NCI-H2227 (cell line): ENCODE measurements around the gene TMEM232.
"Not testable (repeated sequence)": the region's sequence is repeated elsewhere in the genome, so short reads cannot be mapped to it uniquely, and the experiment has no call there.

ENCODE experiments used
- DNase-seq: peaks from one replicate; lab custom pipeline; 2025; ENCODE audit not compliant: unreplicated experiment; lab: John Stamatoyannopoulos, UW

Gene TMEM232

DNA sequence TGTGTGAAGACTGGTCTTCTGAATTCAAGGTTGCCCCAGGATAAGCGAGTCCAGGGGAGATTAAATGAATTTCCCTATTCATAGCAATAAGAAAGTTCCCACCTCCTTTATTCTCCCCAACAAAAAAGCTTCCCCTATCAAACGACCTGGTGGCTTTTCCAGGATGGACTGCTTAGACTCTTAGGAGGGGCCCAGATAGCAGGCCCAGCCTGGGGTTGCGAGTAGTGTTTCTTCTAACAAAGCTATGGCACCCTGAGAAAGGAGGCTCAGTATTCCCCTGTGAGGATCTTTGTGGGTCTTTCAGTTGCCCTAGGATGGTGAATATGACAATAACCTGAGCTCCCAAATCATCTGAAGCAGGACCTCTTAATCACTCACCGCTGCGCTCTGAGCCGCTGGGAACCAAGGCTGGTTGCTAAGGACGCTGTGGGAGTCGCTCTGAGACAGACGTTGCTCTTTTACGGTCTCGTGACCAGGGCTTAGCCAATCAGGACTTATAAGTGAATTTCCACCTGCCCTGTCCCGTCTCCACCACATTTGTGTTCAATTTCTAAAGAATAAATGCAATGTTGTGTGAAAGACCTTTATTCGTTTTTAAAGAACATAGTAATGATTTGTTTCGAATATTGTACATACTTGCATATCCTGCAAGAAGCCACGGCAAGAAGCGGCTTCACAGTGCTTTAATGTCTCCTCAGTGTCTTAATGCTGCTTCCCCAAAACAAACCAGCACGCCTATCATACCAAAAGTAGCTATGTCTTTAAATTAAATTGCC, at the start of gene TMEM232:
TMEM232 (minus strand) TSS at position 423 of the 776 bp plus-strand sequence. CDS start 59,319 bp downstream, outside the sequence.
- DNase-seq = peak; percentile 86

DNA sequence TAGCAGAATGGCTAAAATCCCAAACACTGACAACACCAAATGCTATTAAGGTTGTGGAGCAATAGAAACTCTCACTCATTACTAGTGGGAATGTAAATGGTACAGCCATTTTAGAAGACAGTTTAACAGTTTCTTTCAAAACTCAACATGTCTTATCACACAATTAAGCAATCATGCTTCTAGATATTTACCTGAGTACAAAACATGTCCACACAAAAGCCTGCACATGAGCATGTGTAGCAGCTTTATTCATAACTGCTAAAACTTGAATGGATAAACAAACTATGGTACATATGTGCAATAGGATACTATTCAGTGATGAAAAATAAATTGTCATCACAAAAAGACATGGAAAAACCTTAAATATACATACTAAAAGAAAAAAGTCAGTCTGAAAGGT, 43.8 kb upstream of the TMEM232 start:
- DNase-seq = no peak

DNA sequence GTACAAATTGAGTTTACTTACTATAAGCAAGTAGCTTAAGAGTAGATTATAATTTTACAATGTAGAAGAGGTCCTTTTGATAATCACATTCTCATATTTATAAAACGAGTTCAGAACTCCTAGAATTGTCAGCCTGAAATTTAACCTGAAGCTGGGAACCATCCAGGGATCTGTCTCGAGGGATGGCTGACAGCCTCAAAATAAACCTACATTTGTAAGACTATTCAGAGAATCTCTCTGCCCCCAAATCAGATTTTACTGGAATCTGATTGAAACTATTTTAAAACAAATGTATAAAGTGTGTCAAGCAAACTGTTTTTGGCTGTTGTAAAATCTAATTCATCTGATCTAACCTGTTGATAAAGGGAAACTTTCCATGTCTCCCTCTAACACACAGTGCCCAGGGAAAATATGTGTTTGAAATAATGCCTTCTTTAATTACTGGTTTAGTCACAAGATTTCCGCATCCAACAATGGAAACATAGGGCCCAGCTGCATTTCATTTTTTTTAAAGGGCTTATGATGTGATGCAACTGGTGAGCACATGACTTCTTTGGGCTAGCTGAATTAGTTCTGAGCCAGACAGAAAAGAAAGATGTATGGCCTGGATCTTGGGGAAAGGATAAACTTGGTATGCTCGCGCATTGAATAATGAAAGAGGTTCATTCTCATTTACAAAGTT, 42.7 kb upstream of the TMEM232 start:
- DNase-seq = no peak

DNA sequence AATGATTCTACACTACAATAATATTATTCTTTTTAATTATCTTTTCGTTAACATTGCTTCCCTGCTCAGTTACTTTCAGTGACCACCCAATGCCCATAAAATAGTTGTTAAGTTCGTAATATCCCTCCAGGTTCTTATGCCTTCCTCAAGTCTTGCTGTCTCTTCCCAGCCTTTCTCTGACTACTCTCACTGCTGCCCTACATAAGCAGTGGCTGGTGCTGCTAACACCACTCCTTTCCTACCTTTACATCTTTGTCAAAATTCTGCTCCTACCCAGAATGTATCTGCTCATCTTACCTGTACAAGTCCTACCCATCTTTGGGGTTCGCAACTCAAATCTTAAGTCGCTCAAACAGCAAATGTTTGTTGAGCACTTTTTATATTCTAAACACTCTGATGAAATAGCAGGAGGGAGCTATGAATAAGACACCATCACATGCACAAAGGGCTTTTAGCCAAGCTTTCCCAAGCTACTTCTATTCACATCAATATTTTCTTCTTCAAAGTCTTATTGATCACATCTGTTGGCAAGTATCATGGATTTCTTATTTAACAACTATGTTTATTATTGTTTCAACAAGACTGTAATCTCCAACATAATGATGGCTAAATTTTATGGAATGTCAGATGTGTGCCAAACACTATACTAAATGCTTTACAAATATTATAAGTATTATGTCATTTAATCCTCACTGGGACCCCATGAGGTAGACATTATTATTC, 41.8 kb upstream of the TMEM232 start:
- no peak for DNase-seq

DNA sequence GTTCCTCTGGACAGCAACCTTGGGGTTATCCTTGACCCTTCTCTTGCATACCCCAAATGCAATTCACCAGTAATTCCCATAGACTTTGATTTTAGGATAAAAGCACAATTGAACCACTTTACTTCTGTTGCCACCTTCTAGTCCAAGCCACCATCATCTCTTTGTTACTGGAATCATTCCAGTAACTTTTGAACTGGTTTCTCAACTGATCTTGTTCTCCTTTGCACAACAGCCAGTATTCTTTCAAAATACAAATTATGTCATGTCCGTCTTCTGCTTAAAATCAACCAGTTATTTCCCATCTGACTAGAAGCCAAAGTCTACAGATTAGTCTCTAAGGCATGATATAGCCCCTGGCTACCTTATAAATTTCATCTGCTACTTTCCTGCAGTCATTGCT, 33.7 kb upstream of the TMEM232 start:
- DNase-seq = no peak

DNA sequence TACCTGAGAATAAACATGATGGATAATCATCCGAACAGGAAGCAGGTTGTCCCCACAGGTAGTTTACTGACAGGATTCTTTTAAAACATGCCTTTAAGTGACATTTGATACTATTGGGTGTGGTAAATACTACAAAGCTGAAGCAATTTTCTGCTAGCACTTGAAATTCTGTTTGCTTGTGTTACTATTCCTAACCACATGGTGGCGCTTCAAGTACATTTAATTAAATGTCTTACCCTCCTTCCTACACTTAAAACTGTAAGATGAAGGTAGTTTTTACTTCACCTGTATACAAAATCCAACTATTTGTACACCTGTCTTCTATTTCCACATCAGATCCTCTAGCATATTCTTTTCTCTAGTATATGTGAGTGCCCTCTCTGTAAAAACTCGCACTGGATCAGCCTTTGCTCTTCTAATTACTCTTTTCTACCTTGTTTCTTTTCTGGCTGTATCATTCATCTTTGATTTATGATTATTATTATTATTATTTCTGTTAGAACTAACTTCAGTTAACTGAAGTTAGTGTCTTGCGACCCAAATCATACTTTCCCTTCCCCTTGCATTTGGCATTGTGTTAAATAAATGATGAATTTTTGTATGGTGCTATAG, 30.8 kb upstream of the TMEM232 start:
- DNase-seq = peak; percentile 54

DNA sequence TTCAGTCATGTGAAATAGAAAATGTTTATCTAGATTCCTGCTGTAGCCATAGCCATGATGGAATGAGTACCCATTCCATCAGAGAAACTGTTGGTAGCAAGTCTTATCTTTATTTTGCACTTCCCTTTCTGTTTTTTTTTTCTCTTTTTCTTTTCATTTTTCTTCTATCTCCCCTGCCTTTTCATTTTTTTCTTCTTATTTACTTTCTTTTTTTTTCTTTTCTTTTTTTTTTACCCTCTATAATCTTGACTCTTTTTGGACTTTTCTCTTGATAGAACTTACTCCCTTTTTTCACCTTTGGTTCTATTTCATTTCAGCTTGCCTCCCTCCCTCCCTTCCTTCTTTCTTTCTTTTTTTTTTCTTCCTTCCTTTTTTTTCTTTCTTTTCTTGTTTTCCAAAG, 27.7 kb upstream of the TMEM232 start:
- DNase-seq = no peak

DNA sequence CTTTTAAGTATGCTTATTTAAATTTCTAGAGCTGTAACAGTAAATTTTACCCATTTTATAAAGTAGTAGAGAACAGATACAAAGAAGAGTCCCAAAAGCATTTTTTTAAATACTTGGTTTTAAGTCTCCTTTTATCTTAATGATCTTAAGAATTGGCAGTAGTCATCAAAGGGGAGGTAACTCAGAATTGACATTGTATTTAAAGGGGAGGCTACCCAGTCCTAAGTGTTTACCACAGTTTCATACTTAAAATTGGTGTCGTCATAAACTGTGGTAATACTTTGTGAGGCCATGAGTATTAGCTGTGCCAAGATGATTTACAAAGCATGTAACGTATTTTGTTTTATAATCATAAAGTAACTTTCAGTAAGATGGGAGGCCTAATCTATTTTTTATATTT, 27.1 kb upstream of the TMEM232 start:
- no peak for DNase-seq

DNA sequence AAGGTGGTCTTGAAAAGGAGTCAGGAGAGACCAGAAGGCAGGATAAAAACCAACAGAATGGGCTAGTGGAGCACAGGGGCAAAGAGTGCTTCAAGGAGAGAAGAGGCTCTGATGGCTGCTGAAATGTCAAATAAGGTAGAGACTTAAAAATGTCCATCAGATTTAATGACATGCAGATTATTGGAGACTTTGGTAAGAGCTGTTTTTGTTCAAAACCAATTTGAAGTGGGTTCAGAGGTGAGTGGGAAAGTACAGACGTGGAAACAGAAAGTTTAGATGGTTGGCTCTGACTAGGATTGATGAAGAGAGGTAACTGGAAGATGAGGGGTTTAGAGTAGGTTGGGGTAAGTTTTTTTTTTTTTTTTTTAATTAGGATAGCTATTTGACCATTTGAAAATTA, 26.5 kb upstream of the TMEM232 start:
- no peak for DNase-seq

DNA sequence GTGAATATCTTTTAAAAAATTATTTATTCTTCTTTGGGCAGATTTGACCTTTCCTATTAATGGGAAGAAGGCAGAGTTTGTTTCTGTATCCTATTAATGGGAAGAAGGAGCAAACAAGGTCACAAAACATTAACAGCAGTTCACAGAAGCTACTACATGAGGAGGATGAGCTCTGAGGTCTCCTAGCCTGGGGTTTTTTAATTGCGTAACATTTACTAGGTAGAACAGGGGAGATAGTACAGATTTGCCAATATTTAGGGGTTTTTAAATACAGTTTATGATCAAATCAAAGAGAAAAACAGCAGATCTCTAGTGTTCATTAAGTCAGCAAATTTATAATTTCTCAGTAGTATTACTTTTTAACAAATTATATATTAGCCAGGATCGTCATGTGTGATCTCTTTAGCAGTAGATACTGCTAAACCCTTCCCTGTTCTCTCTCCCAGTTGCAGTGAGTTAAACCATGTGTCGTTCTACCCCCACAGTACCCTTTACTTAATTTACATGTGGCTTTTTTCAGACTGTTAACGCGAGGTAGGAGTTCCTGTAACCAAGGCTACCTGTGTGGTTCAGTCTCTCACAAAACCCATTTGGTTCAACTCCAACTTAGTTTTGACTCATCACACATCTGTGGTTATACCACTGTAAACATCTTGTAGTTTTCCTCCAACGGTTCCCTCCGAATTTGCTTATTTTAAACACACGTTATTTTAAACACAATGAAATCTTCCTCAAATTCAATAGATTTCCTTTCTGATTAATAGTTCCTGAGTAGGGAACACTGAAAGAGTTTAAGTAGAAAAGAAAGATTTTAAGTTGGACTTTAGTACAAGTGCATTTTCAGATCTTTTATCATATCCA, 25.7 kb upstream of the TMEM232 start:
- DNase-seq = no peak

DNA sequence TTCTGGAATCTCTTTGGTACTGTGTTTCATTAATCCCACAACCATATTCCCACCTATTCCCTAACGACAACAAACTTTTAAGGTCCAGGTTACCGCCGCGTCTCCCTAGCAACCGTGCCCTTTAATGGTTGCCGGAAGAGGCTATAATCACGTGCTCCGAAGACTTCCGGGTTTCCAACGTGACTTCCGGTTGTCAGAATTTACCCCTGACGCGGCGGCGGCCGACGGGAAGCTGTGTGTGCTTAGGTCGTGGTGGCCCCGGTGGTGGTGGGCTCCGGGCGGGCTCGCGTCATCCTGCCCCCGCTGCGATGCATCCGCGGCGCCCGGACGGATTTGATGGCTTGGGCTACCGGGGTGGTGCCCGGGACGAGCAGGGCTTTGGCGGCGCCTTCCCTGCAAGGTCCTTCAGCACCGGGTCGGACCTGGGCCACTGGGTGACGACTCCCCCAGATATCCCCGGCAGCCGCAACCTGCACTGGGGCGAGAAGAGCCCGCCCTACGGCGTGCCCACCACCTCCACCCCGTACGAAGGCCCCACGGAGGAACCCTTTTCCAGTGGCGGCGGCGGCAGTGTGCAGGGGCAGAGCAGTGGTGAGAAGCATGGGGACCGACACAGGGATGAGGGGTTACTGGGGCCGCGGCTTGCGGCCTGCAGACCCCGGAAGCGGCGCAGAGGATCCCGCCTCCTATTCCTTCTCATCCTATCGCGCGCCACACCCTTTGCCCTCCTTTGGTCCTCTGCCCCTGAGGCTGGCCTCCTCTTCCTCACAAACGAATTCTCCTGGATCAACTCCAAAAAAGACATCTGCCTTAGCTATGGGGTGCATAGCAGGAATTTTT, 12.6 kb upstream of the TMEM232 start, which contains the start of gene SLC25A46:
SLC25A46 (plus strand) TSS at position 196 of the 840 bp plus-strand sequence; CDS start at position 309, 113 bp downstream.
- peak; percentile 89 for DNase-seq

DNA sequence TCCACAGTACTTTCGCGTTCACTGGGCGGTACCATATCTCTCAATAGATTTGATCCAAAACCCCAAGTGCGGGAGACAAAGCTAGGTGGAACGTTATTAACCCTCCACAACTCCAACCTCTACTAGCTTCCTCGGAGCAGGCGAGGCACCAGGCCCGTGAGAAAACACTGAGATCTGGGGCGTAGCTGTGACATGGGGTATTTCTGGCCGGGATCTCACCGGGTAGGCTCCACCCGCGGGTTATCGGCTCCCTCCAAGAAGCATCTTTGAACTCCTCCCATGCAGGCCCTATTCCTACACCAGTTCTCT, 12.0 kb upstream of the TMEM232 start:
- DNase-seq = peak; percentile 68

DNA sequence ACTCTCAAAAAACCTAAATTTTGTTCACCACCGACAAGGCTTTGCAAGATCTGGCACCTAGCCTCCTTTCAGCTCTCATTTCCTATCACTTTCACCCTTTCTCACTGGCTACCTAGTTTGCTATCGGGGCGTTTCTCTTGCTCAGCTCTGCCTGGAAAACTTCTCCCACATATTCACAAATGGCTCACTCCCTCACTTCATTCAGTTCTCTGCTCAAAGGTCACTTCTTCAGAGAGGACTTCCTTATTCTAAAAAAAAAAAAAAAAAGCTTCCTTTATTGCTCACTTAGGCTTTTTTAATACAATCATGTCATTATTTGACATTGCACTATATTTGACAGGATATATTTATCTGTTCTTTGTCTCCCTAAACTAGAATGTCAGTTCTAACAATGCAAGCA, 10.3 kb upstream of the TMEM232 start:
- DNase-seq = no peak

DNA sequence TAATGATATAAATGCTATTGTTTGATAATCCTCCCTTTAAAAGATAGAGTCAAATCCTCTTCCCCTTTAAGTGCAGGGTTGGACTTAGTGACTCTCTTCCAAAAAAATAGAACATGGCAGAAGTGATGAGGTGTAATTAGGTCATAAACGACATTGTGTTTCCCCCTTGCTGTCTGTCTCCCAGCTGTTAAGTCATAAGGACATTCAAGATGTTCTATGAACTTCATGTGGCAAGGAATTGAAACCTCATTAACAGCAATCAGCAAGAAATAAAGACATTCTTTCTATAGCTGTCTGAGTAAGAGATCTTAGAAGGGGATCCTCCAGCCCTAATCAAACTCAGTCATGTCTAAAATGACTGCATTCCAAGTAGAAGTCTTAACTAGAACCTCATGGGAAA, 9.1 kb upstream of the TMEM232 start:
- DNase-seq = no peak

DNA sequence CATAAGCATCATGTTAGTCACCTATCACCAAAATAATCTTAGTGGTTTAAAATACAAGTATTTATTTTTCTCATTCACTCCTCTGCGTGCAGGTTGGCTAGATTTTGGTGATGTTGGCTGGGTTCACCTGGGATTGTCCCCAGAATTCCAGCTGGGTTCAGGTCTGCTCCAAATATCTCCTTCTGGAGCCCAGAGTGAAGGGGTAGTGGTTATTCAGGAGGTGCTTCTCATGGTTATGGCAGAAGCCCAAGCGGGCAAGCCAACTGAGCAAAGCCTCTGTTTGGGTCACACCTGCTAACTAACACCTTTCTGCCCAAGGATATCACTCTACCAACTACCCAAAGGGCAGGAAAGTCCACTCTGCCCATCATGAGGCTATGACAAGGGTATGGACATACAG, 7.6 kb upstream of the TMEM232 start:
- no peak for DNase-seq

DNA sequence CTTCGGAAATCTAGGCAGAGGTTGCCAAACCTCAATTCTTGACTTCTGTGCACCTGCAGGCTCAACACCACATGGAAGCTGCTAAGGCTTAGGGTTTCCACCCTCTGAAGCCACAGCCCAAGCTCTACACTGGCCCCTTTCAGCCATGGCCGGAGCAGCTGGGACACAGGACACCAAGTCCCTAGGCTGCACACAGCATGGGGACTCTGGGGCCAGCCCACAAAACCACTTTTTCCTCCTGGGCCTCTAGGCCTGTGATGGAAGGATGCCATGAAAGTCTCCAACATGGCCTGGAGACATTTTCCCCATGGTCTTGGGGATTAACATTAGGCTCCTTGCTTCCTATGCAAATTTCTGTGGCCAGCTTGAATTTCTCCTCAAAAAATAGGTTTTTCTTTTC, 5.0 kb upstream of the TMEM232 start:
- not testable (repeated sequence) for DNase-seq

DNA sequence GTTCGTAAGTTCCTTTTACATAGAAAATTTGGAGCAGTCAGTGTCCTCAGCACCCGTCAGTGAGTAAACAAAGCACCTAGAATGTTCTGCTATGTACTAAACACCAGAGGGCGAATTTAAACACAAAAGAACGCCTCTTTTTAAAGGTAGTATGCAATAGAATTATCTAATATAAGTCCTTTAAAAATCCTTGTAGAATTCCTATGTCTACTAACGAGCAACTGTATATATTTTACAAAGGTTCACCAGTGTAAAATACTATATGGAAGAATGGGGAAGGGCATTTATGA, 499 bp upstream of the TMEM232 start:
- DNase-seq = peak; percentile 23

DNA sequence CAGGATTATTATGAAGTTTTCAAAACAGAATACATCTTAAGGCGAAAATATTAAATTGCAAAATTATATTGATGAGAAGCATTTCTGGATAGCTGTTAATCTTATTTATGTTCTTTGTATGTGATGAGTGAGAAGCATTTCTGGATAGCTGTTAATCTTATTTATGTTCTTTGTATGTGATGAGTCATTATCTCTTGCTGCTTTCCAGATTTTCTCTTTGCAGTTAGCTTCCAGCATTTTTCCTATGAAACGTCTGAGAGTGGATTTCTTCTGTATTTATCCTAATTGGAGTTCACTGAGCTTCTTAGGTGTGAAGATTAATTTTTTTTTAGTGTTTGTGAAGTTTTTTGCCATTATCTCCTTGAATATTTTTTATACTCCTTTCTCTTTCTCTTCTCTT, 8.2 kb downstream of the TMEM232 start:
- no peak for DNase-seq

DNA sequence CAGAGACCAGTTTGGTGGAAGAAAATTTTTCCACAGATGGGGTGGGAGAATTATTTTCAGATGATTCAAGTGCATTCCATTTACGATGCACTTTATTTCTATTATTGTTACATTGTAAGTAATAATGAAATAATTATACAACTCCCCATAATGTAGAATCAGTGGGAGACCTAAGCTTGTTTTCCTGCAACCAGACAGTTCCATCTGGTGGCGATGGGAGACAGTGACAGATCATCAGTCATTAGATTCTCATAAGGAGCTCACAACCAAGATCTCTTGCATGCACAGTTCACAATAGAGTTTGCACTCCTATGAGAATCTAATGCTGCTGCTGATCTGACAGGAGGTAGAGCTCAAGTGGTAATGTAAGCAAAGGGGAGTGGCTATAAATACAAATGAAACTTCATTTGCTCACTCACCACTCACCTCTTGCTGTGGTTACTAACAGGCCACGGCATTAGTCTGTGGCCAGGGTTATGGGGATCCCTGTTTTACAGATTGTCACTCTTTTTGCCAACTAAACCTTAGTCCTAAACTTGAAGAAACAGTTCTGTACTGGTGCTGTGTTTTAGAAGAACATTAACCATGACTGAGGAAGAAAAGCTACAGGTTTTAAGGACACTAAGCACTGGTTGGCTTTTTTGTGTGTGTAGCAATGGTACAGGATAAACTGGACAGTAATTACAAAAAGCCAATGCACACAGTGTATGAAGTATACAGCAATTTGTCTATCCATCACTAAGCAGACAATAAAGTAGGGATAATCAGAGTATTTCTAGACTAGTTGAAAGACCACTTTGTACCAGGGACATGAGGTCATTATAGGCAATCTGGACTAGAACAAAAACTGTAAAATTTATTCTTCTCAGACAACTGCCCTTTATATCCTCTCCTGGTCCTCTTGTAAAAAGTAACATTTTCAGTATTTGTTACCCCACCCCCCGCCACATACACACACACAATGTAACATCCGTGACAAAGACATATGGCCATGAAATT, 9.9 kb downstream of the TMEM232 start:
- DNase-seq = no peak
